ENCODE measurements around the gene HOXB9.

HOXB9 gene

DNA sequence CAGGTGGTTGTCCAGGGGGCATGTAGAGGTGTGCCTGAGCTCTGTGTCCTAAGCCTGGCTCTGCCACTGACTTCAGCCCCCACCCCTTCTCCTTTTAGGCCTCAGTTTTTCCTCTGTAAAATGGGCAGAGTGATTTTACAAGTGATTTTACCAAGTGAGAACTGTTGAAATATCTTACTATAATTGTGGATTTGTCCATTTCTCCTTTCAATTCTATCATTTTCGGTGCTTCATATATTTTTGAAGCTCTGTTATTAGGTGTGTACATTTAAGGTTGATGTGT, 21.7 kb upstream of the HOXB9 start:
- Histone ChIP-seq H3F3A (ENCODE audit: insufficient read depth) (no peaks in the 10 kb centered on the region), H3K9me3 (ENCODE audit: insufficient read depth, low read length) (no peaks in the 10 kb centered on the region), H4K20me1 (ENCODE audit: low read depth, low read length) (no peaks in the 10 kb centered on the region), H3K27ac (ENCODE audit: low read depth, low read length) (no peak overlapping the region), H3K9ac (ENCODE audit: low read length) (no peak overlapping the region), H3K4me2 (ENCODE audit: low read depth, low read length, poor library complexity, severe bottlenecking) (no peak overlapping the region), H3K36me3 (ENCODE audit: low read length) (no peaks in the 10 kb centered on the region), H3K9me2 (replicated peaks; ENCODE audit: insufficient read depth, low read length) (no peaks in the 10 kb centered on the region), H3K79me2 (ENCODE audit: insufficient read depth, low read length) (no peaks in the 10 kb centered on the region), H2AFZ (ENCODE audit: low read depth, low read length, severe bottlenecking) (no peak overlapping the region), H3K4me3 (ENCODE audit: insufficient read depth, low read length, poor library complexity, severe bottlenecking) (no peak overlapping the region), H3K27me3 (ENCODE audit: low read length) (no peaks in the 10 kb centered on the region)
- TF ChIP-seq, protein P1, sequence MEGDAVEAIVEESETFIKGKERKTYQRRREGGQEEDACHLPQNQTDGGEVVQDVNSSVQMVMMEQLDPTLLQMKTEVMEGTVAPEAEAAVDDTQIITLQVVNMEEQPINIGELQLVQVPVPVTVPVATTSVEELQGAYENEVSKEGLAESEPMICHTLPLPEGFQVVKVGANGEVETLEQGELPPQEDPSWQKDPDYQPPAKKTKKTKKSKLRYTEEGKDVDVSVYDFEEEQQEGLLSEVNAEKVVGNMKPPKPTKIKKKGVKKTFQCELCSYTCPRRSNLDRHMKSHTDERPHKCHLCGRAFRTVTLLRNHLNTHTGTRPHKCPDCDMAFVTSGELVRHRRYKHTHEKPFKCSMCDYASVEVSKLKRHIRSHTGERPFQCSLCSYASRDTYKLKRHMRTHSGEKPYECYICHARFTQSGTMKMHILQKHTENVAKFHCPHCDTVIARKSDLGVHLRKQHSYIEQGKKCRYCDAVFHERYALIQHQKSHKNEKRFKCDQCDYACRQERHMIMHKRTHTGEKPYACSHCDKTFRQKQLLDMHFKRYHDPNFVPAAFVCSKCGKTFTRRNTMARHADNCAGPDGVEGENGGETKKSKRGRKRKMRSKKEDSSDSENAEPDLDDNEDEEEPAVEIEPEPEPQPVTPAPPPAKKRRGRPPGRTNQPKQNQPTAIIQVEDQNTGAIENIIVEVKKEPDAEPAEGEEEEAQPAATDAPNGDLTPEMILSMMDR (IDR thresholded peaks at IDR 0.05; ENCODE audit: insufficient read depth, low read length, poor library complexity, severe bottlenecking), result no peak
- no peak for TF ChIP-seq EZH2phosphoT487 (conservative IDR thresholded peaks at IDR 0.05; ENCODE audit: low read length)

DNA sequence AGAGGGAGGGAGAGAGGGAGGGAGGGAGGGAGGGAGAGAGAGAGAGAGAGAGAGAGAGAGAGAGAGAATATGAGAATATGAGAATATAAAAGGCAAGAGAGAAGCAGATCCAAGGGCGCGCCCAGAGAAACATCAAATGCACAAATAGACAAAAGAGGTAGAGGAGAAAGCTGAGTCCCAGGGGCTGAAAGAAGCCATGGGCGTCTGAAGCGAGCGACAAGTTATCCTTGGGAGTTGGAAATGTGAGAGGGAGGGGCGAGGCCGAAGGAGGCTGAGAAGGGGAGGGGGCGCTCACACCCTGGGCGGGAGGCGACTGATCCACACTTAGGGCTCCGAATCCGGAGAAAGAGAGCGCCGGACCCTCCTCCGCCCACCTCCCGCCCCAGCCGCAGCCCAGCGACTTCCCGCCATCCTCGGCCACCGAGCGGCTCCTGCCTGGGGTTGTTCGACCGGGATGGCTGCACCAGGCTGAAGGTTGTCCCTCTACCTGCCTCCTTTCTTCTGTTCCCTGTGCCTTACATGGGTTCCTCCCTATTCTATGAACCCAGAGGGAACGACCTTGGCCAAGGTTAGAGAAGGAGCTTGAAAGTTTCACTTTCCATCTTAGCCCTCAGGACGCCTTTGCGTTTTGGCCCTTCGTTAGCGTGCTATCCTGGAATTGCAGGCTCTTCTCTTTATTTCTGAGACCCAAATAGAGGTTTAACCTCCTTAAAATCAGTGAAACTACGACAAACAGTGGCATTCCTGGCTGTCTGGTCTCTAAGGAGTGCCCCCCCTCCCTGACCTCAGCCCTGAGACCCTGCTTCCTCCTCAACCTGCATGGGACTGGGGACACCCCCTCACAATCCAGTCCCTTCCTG, 21.2 kb upstream of the HOXB9 start:
- Histone ChIP-seq H3K27me3 (ENCODE audit: low read length) (no peaks in the 10 kb centered on the region), H3K27ac (ENCODE audit: low read depth, low read length) (no peak overlapping the region), H3K9me3 (ENCODE audit: insufficient read depth, low read length) (no peaks in the 10 kb centered on the region), H3K36me3 (ENCODE audit: low read length) (no peaks in the 10 kb centered on the region), H3K79me2 (ENCODE audit: insufficient read depth, low read length) (no peaks in the 10 kb centered on the region), H3K9me2 (replicated peaks; ENCODE audit: insufficient read depth, low read length) (no peaks in the 10 kb centered on the region), H4K20me1 (ENCODE audit: low read depth, low read length) (no peaks in the 10 kb centered on the region), H3K4me2 (ENCODE audit: low read depth, low read length, poor library complexity, severe bottlenecking) (no peak overlapping the region), H2AFZ (ENCODE audit: low read depth, low read length, severe bottlenecking) (no peak overlapping the region), H3K9ac (ENCODE audit: low read length) (no peak overlapping the region), H3F3A (ENCODE audit: insufficient read depth) (no peaks in the 10 kb centered on the region), H3K4me3 (ENCODE audit: insufficient read depth, low read length, poor library complexity, severe bottlenecking) (no peak overlapping the region)
- TF ChIP-seq, protein P1 (IDR thresholded peaks at IDR 0.05; ENCODE audit: insufficient read depth, low read length, poor library complexity, severe bottlenecking), result no peak
- no peak for TF ChIP-seq EZH2phosphoT487 (conservative IDR thresholded peaks at IDR 0.05; ENCODE audit: low read length)

DNA sequence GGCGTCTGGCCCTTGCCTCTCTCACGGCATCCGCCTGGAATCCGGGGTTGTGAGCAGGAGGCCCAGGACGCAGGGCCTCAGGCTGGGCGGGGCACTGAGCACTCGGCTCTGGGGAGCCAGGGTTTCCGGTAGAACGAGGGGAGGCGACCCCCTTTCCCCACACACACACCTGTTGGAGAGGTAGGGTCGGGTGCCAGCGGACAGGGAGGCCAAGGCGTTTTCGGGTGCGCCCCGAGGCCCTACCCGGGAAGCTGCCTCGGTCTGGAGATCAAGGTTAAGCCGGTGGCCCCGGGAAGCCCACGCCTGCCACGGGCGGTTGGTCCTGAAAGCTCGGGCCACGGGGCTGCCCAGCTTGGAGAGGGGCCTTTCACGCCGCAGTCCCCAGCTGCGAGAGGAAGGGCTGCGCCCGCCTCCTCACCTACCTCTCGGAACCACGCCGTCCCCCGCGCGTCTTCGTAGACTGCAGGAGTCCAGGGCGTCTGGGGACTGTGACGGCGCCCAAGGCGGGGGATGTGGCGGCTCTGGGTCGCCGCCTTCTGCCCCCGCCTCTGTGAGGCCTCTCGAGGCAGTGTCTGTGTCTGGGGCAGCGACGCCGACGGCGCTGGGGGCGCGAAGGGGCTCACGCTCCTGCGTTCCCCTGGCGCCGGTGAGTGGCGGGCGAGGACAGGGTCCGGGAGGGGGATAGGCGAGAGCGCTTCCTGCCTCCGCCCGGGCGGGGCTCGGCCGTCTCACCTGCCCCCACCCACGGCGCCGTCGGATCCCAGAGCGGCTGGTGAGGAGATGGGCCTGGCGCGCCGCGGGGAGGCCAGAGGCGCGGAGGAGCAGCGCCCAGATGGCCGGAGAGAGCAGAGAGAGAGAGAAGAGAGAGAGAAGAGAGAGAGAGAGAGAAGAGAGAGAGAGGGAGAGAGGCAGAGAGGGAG, 20.3 kb upstream of the HOXB9 start:
- Histone ChIP-seq H4K20me1 (ENCODE audit: low read depth, low read length) (no peaks in the 10 kb centered on the region), H3K9me3 (ENCODE audit: insufficient read depth, low read length) (no peaks in the 10 kb centered on the region), H3K27me3 (ENCODE audit: low read length) (no peaks in the 10 kb centered on the region), H3F3A (ENCODE audit: insufficient read depth) (no peaks in the 10 kb centered on the region), H3K79me2 (ENCODE audit: insufficient read depth, low read length) (no peaks in the 10 kb centered on the region), H3K9ac (ENCODE audit: low read length) (no peak overlapping the region), H3K36me3 (ENCODE audit: low read length) (no peaks in the 10 kb centered on the region), H3K4me2 (ENCODE audit: low read depth, low read length, poor library complexity, severe bottlenecking) (no peak overlapping the region), H3K27ac (ENCODE audit: low read depth, low read length) (no peak overlapping the region), H3K9me2 (replicated peaks; ENCODE audit: insufficient read depth, low read length) (no peaks in the 10 kb centered on the region), H3K4me3 (ENCODE audit: insufficient read depth, low read length, poor library complexity, severe bottlenecking) (no peak overlapping the region), H2AFZ (ENCODE audit: low read depth, low read length, severe bottlenecking) (no peak overlapping the region)
- TF ChIP-seq, protein P1 (IDR thresholded peaks at IDR 0.05; ENCODE audit: insufficient read depth, low read length, poor library complexity, severe bottlenecking), result no peak
- TF ChIP-seq EZH2phosphoT487 (conservative IDR thresholded peaks at IDR 0.05; ENCODE audit: low read length), result no peak

Data from SU-DHL-6 (cell line).